ENCODE data around the gene ZNF142.
A peak's percentile ranks its signal among the peaks of the same experiment; 100 is the strongest.

The ZNF142 gene

GRCh38 chr2:218679119-218679518, 19.7 kb upstream of the ZNF142 start:
- H3K9me3 ChIP-seq = no peaks in the 10 kb centered on the region
- no peaks in the 10 kb centered on the region for H3K27me3 ChIP-seq
- no peaks in the 10 kb centered on the region for H3K4me1 ChIP-seq
- DNase-seq = no peak
- H3K27ac ChIP-seq = no peak overlapping the region
- TF ChIP-seq CTCF (IDR thresholded peaks at IDR 0.05) = no peak
- H3K4me3 ChIP-seq = no peak overlapping the region
- H3K36me3 ChIP-seq = peaks cover 2 to 78% (median 35%) of the 10 kb centered on the region in 3 donors
- intact Hi-C loops (cut with DNase I; ENCODE audit: low total_unique reads) = no loop called here

- intact Hi-C loops (cut with DNase I; ENCODE audit: low total_unique reads) = no loop called here
- TF ChIP-seq CTCF (IDR thresholded peaks at IDR 0.05) = no peak
- peaks cover 19 to 45% (median 24%) of the 10 kb centered on the region in 3 donors for H3K36me3 ChIP-seq
- H3K27me3 ChIP-seq = no peaks in the 10 kb centered on the region
- H3K4me1 ChIP-seq = peaks cover 0 to 18% (median 14%) of the 10 kb centered on the region in 4 donors
- DNase-seq = peak; percentile 81 to 88
- no peaks in the 10 kb centered on the region for H3K9me3 ChIP-seq
- peak within 1 kb of the TSS; percentile 64 to 75 for H3K4me3 ChIP-seq
- H3K27ac ChIP-seq = peak within 1 kb of the TSS; percentile 71 to 80
These were observed 12.5 kb upstream of the ZNF142 start, which contains the start of the genes RNF25 and STK36 for GRCh38 chr2:218671654-218672566. Gene RNF25, minus strand, starts transcription at chr2:218672002. Its CDS starts 32 bp downstream, at chr2:218671970. Gene STK36, plus strand, starts transcription at chr2:218672086. Its CDS starts 744 bp downstream, at chr2:218672830.

- Histone ChIP-seq H3K27ac (peak overlapping the region; percentile 71 to 80), H3K4me1 (peaks cover 0 to 18% (median 14%) of the 10 kb centered on the region in 4 donors), H3K9me3 (no peaks in the 10 kb centered on the region), H3K27me3 (no peaks in the 10 kb centered on the region), H3K36me3 (peaks cover 25 to 45% (median 30%) of the 10 kb centered on the region in 3 donors), H3K4me3 (peak overlapping the region; percentile 64 to 75)
- no peak for TF ChIP-seq CTCF (IDR thresholded peaks at IDR 0.05)
- intact Hi-C loops (cut with DNase I; ENCODE audit: low total_unique reads) = no loop called here
- DNase-seq = no peak
These were observed 11.8 kb upstream of the ZNF142 start for GRCh38 chr2:218671097-218671653.

- TF ChIP-seq CTCF (IDR thresholded peaks at IDR 0.05) = no peak
- Histone ChIP-seq H3K4me3 (no peak overlapping the region), H3K4me1 (peaks cover 0 to 10% (median 3%) of the 10 kb centered on the region in 4 donors), H3K9me3 (no peaks in the 10 kb centered on the region), H3K36me3 (peaks cover 67 to 85% (median 67%) of the 10 kb centered on the region in 3 donors), H3K27ac (no peak overlapping the region), H3K27me3 (no peaks in the 10 kb centered on the region)
- intact Hi-C loops (cut with DNase I; ENCODE audit: low total_unique reads) = no loop called here
- DNase-seq = no peak
These were observed 5.2 kb upstream of the ZNF142 start for GRCh38 chr2:218664653-218665052.

- H3K27ac ChIP-seq = no peak overlapping the region
- no peak for TF ChIP-seq CTCF (IDR thresholded peaks at IDR 0.05)
- no peak for DNase-seq
- H3K36me3 ChIP-seq = peaks cover 66 to 77% (median 67%) of the 10 kb centered on the region in 3 donors
- H3K9me3 ChIP-seq = no peaks in the 10 kb centered on the region
- intact Hi-C loops (cut with DNase I; ENCODE audit: low total_unique reads) = no loop called here
- H3K4me3 ChIP-seq = no peak overlapping the region
- H3K27me3 ChIP-seq = no peaks in the 10 kb centered on the region
- peaks cover 0 to 10% (median 3%) of the 10 kb centered on the region in 4 donors for H3K4me1 ChIP-seq
These were observed 4.5 kb upstream of the ZNF142 start for GRCh38 chr2:218663901-218664300.
